ENCODE results near the gene CAPG. TPM values are rescaled to one million over a fixed set of nuclear protein-coding genes. Genes with fewer than 3 reads are reported as not detected.
"Not testable (repeated sequence)": the region's sequence is repeated elsewhere in the genome, so short reads cannot be mapped to it uniquely, and the experiment has no call there.

Gene CAPG
- total RNA-seq, 1 donor from 2014 or later, result 208 TPM

DNA sequence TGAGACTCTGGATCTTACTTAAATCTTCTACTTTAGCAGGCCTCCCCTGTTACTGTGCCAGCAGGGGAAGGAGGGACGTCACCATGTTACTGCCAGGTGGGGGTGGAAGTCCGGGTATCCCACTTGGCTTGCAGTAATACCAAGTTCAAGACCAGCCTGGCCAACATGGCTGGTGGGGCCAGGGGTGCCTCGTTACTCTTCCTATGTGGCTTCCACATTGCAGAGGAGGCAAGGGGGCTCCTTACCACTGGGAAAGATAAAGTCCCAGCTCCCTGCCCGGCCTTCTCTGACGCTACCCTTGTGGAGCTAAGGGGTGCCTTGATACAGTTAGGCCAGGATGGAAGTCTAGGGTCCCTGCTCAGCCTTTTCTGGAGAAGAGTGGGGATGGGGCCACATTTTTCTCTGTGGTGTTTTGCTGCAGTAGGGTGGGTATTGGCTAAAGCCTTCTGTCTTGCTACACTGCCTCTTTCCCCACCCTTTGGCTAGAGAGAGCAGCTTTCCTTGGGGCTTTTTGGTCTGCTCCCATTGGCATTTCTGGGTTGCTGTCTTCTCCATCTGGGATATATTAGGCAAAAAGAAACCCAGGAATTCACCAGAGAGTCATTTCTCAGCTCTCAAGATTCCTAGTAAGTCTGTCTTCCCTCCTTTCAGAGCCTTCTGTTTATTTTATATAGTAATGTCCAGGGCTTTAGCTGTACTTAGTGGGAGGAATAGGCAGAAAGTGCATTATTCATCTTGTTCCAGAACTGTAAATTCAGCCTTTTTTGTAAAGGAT is 33.7 kb downstream of the CAPG start:
- Mint-ChIP-seq H3K27me3 (no peaks in the 10 kb centered on the region), H3K27ac (no peak overlapping the region), H3K36me3 (ENCODE audit: low read depth) (peaks cover 54% of the 10 kb centered on the region), H3K4me3 (no peak overlapping the region), H3K4me1 (no peaks in the 10 kb centered on the region), H3K9me3 (peaks cover 3% of the 10 kb centered on the region)
- DNase-seq, result no peak
- intact Hi-C loops (cut with micrococcal nuclease), result no loop called here
- ChIA-PET CTCF (interaction anchor here (1.8 kb wide), 1 partner anchor 8 kb away, joined by 3 read pairs; no protein-coding TSS in a partner anchor), POLR2A (no interaction called here)
- TF ChIP-seq, protein P1, sequence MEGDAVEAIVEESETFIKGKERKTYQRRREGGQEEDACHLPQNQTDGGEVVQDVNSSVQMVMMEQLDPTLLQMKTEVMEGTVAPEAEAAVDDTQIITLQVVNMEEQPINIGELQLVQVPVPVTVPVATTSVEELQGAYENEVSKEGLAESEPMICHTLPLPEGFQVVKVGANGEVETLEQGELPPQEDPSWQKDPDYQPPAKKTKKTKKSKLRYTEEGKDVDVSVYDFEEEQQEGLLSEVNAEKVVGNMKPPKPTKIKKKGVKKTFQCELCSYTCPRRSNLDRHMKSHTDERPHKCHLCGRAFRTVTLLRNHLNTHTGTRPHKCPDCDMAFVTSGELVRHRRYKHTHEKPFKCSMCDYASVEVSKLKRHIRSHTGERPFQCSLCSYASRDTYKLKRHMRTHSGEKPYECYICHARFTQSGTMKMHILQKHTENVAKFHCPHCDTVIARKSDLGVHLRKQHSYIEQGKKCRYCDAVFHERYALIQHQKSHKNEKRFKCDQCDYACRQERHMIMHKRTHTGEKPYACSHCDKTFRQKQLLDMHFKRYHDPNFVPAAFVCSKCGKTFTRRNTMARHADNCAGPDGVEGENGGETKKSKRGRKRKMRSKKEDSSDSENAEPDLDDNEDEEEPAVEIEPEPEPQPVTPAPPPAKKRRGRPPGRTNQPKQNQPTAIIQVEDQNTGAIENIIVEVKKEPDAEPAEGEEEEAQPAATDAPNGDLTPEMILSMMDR (IDR thresholded peaks at IDR 0.05), result no peak
- no peak for ATAC-seq (ENCODE audit: low read depth)

DNA sequence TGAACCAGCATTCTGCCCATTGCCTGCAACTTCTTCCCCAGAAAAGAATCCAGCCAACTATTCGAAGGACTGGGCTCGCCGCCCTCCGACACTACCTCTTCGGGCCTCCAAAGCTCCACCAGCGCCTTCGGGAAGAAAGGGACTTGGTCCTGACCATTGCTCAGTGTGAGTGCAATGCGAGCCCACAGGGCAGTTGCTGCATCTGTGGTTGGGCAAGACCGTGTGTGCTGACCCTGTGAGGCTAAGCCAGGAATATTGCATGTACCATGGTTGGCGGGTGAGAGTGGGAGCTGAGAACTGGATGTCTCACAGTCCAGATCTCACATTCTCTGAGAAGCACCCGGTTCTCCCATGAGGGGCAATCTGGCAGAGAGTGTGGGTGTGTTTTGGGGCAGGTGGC is 39.1 kb downstream of the CAPG start:
- H3K4me3 Mint-ChIP-seq, result no peak overlapping the region
- no peaks in the 10 kb centered on the region for H3K27me3 Mint-ChIP-seq
- TF ChIP-seq, protein P1 (IDR thresholded peaks at IDR 0.05), result no peak
- ChIA-PET CTCF (no interaction called here), POLR2A (no interaction called here)
- no peak overlapping the region for H3K27ac Mint-ChIP-seq
- intact Hi-C loops (cut with micrococcal nuclease), result no loop called here
- peaks cover 3% of the 10 kb centered on the region for H3K9me3 Mint-ChIP-seq
- ATAC-seq (ENCODE audit: low read depth) (no peak), DNase-seq (no peak)
- H3K4me1 Mint-ChIP-seq, result no peaks in the 10 kb centered on the region
- peaks cover 22% of the 10 kb centered on the region for H3K36me3 Mint-ChIP-seq (ENCODE audit: low read depth)

DNA sequence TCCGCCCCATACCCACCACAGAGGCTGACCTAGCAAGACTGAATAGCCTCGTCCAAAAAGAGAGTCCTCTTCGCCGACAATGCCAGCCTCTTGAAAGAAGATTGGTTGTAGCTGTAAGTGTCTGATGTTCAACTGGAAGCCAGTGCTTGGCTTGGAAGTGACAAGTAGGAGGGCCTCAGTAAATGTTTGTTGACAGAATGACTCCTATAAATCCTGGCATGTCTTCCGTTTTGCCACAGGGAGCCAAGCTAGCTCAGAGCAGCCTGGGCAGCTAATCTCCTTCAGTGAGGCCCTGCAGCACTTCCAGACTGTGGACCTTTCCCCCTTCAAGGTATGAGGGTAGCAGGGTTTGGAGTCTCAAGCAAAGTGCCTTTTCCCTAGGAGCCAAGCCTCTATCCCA is 40.7 kb downstream of the CAPG start:
- CTCF ChIA-PET, result interaction anchor here (1.8 kb wide), 1 partner anchor 23 kb away, joined by 4 read pairs; no protein-coding TSS in a partner anchor

DNA sequence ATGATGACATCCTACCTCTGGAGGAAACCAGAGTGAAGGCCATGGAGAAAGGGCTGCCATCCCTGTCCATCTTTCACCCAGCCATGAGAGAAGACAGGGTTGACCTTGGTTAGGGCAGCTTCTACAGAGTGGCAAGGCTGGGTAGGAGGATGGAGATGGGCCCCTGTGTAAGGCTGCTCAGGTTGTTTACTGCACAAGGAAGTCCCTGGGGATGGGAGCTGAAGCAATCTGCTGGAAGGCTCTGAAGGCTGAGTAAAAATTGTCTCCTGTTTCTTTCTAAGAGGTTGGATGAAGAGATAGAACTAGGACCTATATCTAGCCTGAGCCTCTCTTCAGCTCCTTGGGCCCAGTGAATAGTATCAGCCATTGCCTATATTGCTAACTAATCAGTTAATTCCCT is 41.2 kb downstream of the CAPG start:
- peaks cover 2% of the 10 kb centered on the region for H3K9me3 Mint-ChIP-seq
- H3K4me1 Mint-ChIP-seq, result no peaks in the 10 kb centered on the region
- H3K36me3 Mint-ChIP-seq (ENCODE audit: low read depth), result peaks cover 19% of the 10 kb centered on the region
- CTCF ChIA-PET, result interaction anchor here (1.8 kb wide), 1 partner anchor 23 kb away, joined by 4 read pairs; no protein-coding TSS in a partner anchor
- ATAC-seq (ENCODE audit: low read depth) (no peak), DNase-seq (no peak)
- TF ChIP-seq, protein P1 (IDR thresholded peaks at IDR 0.05), result no peak
- no peak overlapping the region for H3K4me3 Mint-ChIP-seq
- POLR2A ChIA-PET, result interaction anchor here (1.9 kb wide), 1 partner anchor 14 kb away, joined by 6 read pairs; the partner anchor contains the start of genes ELMOD3 and RETSAT
- H3K27me3 Mint-ChIP-seq, result no peaks in the 10 kb centered on the region
- intact Hi-C loops (cut with micrococcal nuclease), result no loop called here
- no peak overlapping the region for H3K27ac Mint-ChIP-seq

More for the DNA sequence above, 40.7 kb downstream of the CAPG start:
- no peaks in the 10 kb centered on the region for H3K4me1 Mint-ChIP-seq
- H3K4me3 Mint-ChIP-seq, result no peak overlapping the region
- no peak overlapping the region for H3K27ac Mint-ChIP-seq
- DNase-seq (no peak), ATAC-seq (ENCODE audit: low read depth) (no peak)
- POLR2A ChIA-PET, result interaction anchor here (0.6 to 1.9 kb wide), 2 partner anchors 15 to 23 kb away, joined by 3 to 6 read pairs; partner anchors contain the start of genes ELMOD3 and RETSAT
- TF ChIP-seq, protein P1 (IDR thresholded peaks at IDR 0.05), result no peak
- no peaks in the 10 kb centered on the region for H3K27me3 Mint-ChIP-seq
- intact Hi-C loops (cut with micrococcal nuclease), result no loop called here
- H3K9me3 Mint-ChIP-seq, result peaks cover 3% of the 10 kb centered on the region
- H3K36me3 Mint-ChIP-seq (ENCODE audit: low read depth), result peaks cover 21% of the 10 kb centered on the region

DNA sequence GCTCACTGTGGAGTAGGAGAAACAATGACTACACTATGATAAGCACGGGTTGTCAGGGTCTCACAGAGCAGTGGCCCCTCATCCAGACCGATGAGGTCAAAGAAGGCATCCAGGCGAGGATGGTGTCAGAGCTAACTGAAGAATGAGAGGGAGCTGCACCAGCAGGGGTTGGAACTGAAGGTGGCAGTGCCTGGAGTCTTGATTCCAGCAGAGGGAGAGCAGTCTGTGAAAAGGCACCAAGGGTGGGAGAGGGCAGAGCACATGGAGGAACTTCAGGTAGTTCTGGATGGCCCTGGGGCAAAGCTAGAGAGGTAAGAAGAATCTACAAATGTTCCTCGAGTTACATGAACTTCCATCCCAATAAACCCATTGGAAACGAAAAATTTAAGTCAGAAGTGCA is 43.0 kb downstream of the CAPG start:
- ChIA-PET POLR2A (no interaction called here), CTCF (no interaction called here)
- no peak for ATAC-seq (ENCODE audit: low read depth)

DNA sequence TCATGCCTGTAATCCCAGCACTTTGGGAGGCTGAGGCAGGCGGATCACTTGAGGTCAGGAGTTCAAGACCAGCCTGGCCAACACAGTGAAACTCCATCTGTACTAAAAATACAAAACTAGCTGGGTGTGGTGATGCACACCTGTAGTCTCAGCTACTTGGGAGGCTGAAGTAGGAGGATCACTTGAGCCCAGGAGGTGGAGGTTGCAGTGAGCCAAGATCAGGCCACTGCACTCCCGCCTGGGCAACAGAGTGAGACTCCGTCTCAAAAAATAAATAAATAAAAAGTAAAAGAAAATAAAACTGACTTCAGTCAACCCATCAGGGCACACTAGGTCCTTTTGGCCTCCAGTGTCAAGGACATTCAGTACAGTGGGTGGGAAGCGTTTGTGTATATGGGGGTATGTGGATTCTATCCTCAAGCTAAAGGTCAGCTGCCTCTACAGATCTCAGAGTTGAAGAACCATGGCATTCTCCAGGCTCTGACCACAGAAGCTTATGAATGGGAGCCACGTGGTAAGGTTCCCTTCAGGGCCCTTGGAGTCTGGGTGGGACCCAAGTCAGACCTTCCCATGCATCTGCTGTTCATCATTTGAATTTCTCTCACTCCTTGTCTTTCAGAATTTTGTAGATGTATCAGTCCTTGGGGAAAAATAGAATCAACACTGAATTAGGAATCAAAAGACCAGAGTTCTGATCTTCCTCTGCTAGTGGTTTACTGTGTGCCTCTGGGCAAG is 47.3 kb downstream of the CAPG start:
- H3K4me1 Mint-ChIP-seq; H3K9me3 Mint-ChIP-seq; H3K27ac Mint-ChIP-seq; H3K4me3 Mint-ChIP-seq; intact Hi-C loops (cut with micrococcal nuclease); POLR2A ChIA-PET; DNase-seq; CTCF ChIA-PET; ATAC-seq (ENCODE audit: low read depth); H3K27me3 Mint-ChIP-seq: not testable (repeated sequence)
- H3K36me3 Mint-ChIP-seq (ENCODE audit: low read depth), result peaks cover 46% of the 10 kb centered on the region

More for the DNA sequence above, 43.0 kb downstream of the CAPG start:
- intact Hi-C loops (cut with micrococcal nuclease), result no loop called here
- H3K9me3 Mint-ChIP-seq, result no peaks in the 10 kb centered on the region
- TF ChIP-seq, protein P1 (IDR thresholded peaks at IDR 0.05), result no peak
- no peaks in the 10 kb centered on the region for H3K27me3 Mint-ChIP-seq
- peaks cover 25% of the 10 kb centered on the region for H3K36me3 Mint-ChIP-seq (ENCODE audit: low read depth)
- H3K27ac Mint-ChIP-seq, result no peak overlapping the region
- no peaks in the 10 kb centered on the region for H3K4me1 Mint-ChIP-seq
- DNase-seq, result no peak
- no peak overlapping the region for H3K4me3 Mint-ChIP-seq

Measured in activated B cell treated with CpG ODN at 0.5 μM for 24 hours (primary cell).